Measurements from ENCODE around the gene XIRP2. TPM values are rescaled to one million over a fixed set of nuclear protein-coding genes. Genes with fewer than 3 reads are reported as not detected.
A peak's percentile ranks its signal among the peaks of the same experiment; 100 is the strongest.

XIRP2 gene
- total RNA-seq (2013; cell fraction: nucleolus; rRNA removed) = 0.20 TPM in 1 of 2 replicates, not detected in the other
- total RNA-seq (2014; rRNA removed) (not detected in 2 replicates), total RNA-seq (2014; rRNA removed; fragmentation: Illumina TruSeq; extraction: Trizol) (not detected in 2 replicates), total RNA-seq (2021) (not detected in 2 replicates), polyA plus RNA-seq (2011; rRNA removed) (0.03 and 0.17 TPM in 2 replicates), polyA plus RNA-seq (2014; fragmentation: Illumina TruSeq; extraction: Trizol) (not detected in 2 replicates), polyA plus RNA-seq (2014; fragmentation: Nextera tagmentation; extraction: Ambion mirVana) (not detected), polyA plus RNA-seq (2014; rRNA removed) (not detected in 2 replicates), polyA plus RNA-seq (2016; fragmentation: Nextera tagmentation; extraction: Ambion mirVana) (not detected), polyA minus RNA-seq (2011; rRNA and poly(A)+ RNA removed) (0.05 and 0.07 TPM in 2 replicates), Bru-seq, nascent RNA (percentile 6 among the genes with signal in this experiment), BruChase-seq, experiment 1, labeled RNA remaining after a 6-hour chase (percentile 2 among the genes with signal in this experiment), BruChase-seq, experiment 2, labeled RNA remaining after a 2-hour chase (percentile 1 among the genes with signal in this experiment)
- not detected for polyA plus RNA-seq (2011; ENCODE audit: low read depth)
- 0.01 and 0.03 TPM in 2 replicates for polyA plus RNA-seq (2011; cell fraction: cytosol; rRNA removed)
- polyA plus RNA-seq (2011; cell fraction: nucleus; rRNA removed) = 0.06 and 0.16 TPM in 2 replicates
- polyA plus RNA-seq (2012) = not detected in 2 replicates
- polyA minus RNA-seq (2011; cell fraction: cytosol; rRNA and poly(A)+ RNA removed) = not detected in 2 replicates
- polyA minus RNA-seq (2011; cell fraction: nucleus; rRNA and poly(A)+ RNA removed) = 0.12 and 0.29 TPM in 2 replicates
- long read RNA-seq, experiment 1 = 0 reads
- long read RNA-seq, experiment 2, partial matches to known transcripts = 0 of 3 reads
- long read RNA-seq, experiment 2, other reads (novel, unspliced or antisense) = 3 of 3 reads

- Histone ChIP-seq H4K20me1 (ENCODE audit: control insufficient read depth, insufficient read depth) (no peaks in the 10 kb centered on the region), H3K9me3 (replicated peaks; ENCODE audit: control insufficient read depth, insufficient read depth, low read length) (no peaks in the 10 kb centered on the region), H2AFZ (ENCODE audit: control insufficient read depth, low read depth, low read length) (no peak within 1 kb of the TSS), H3K4me3 (no peak within 1 kb of the TSS), H3K27ac (ENCODE audit: control insufficient read depth, insufficient read depth) (no peak within 1 kb of the TSS), H3K36me3 (ENCODE audit: control insufficient read depth in 2 of 2, insufficient read depth in 2 of 2, low read length in 1 of 2) (no peaks in the 10 kb centered on the region), H3K9ac (ENCODE audit: control insufficient read depth, insufficient read depth, low read length) (no peak within 1 kb of the TSS), H3K79me2 (ENCODE audit: control insufficient read depth, insufficient read depth, low read length) (no peaks in the 10 kb centered on the region), H3K4me1 (ENCODE audit: control insufficient read depth, insufficient read depth, low read length) (no peaks in the 10 kb centered on the region), H3K27me3 (replicated peaks in 1 of 2; ENCODE audit: control insufficient read depth in 2 of 2, insufficient read depth in 2 of 2, low read length in 1 of 2) (no peaks in the 10 kb centered on the region), H3K4me2 (ENCODE audit: control insufficient read depth, insufficient read depth) (no peak within 1 kb of the TSS)
- in situ Hi-C loops (cut with MboI) (no loop called here), intact Hi-C loops (cut with micrococcal nuclease; ENCODE audit: unreplicated experiment) (no loop called here)
- ATAC-seq = no peak
- POLR2A ChIA-PET = no interaction called here
- WGBS (ENCODE audit: insufficient coverage, insufficient replicate concordance, low lambda C conversion rate, missing lambda C conversion rate) = 0% methylated on average over 2 of the region's 2 CpGs
- DNase-seq (ENCODE audit: low read depth, low spot score) = no peak
- TF ChIP-seq TARDBP (IDR thresholded peaks at IDR 0.05; ENCODE audit: borderline replicate concordance) = no peak
- no peak for TF ChIP-seq RFX5 (IDR thresholded peaks at IDR 0.05; ENCODE audit: low read depth, low read length)
- TF ChIP-seq KLF5 (IDR thresholded peaks at IDR 0.05; ENCODE audit: partially characterized antibody) = no peak
- no peak for TF ChIP-seq ZNF207 (IDR thresholded peaks at IDR 0.05; ENCODE audit: borderline replicate concordance)
- TF ChIP-seq SIN3A (IDR thresholded peaks at IDR 0.05; ENCODE audit: low read depth, low read length) = no peak
- no peak for TF ChIP-seq SUPT20H (IDR thresholded peaks at IDR 0.05; ENCODE audit: borderline replicate concordance, control insufficient read depth, low read depth, low read length)
- no peak for TF ChIP-seq HDAC2 (IDR thresholded peaks at IDR 0.05)
- no peak for TF ChIP-seq NRF1 (conservative IDR thresholded peaks at IDR 0.05; ENCODE audit: low read depth, low read length)
- TF ChIP-seq ATF7 (IDR thresholded peaks at IDR 0.05; ENCODE audit: low read depth) = no peak
- SMC1A ChIA-PET (ENCODE audit: uncharacterized antibody, unreplicated experiment) = no interaction called here
- CTCF ChIA-PET = no interaction called here
- RAD21 ChIA-PET (ENCODE audit: unreplicated experiment) = no interaction called here
- FAIRE-seq = no peak
- BruUV-seq (replicated peaks) = no TSS peak
Observed at GRCh38 chr2:166888180-166888579, at the start of gene XIRP2. Gene XIRP2, plus strand, starts transcription at chr2:166888480. Its CDS starts 15,003 bp downstream, at chr2:166903483.
